GM21423 (cell line): Measurements from ENCODE around the gene CNTD1.
"Not testable (repeated sequence)": the region's sequence is repeated elsewhere in the genome, so short reads cannot be mapped to it uniquely, and the experiment has no call there.

ENCODE experiments used
- ATAC-seq: cut with Tn5 transposase; IDR thresholded peaks from one replicate; pipeline ENCODE4 v1.9.1; 2021; ENCODE audit warnings: mild to moderate bottlenecking, moderate library complexity; ENCODE audit not compliant: unreplicated experiment

The CNTD1 gene, protein sequence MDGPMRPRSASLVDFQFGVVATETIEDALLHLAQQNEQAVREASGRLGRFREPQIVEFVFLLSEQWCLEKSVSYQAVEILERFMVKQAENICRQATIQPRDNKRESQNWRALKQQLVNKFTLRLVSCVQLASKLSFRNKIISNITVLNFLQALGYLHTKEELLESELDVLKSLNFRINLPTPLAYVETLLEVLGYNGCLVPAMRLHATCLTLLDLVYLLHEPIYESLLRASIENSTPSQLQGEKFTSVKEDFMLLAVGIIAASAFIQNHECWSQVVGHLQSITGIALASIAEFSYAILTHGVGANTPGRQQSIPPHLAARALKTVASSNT

DNA sequence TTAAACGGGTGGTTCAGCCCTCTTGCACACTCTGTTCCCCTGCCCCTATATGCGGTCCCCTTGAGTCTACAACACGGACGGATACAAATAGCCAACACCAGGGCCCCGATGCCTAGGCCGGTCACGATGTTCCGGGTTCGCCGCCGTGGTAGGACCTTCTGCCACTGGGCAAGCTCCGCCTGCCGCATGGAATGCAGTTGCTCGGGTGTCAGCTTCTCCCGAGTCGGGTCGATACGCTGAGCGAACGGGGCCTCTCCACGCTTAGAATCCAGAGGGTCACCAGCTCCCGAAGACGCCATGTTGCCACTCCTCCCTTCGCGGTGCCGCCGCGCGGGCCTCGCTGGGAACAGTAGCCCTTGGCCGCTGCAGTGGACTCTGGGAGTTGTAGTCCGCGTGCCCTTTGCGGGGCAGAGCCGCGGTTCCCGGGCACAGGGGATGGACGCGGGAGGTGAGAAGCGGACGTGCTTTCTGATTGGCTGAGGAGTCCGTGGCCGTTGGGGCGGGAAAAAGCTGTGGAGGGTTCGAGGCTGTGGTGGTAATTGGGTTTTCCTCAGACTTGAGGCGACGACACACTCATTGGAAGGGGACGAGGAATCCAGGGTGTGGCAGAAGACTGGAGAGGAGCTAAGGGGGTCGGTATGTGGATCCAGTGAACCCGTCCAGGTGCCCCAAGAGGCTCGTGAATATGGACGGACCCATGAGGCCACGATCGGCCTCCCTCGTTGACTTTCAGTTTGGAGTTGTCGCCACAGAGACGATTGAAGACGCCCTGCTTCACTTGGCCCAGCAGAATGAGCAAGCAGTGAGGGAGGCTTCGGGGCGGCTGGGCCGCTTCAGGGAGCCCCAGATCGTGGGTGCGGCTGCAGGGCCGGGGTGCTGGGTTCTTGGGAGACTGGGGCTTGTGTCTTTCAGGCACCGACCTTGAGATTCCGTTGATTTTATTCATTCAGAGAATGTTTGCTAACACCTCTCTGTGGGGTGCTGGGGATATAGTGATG is at the start of gene CNTD1, which contains the start of gene COA3:
Gene CNTD1, plus strand, starts transcription at position 479 of the 998 bp plus-strand sequence. Its CDS starts 207 bp downstream, at position 686.
Gene COA3, minus strand, starts transcription at position 322 of the 998 bp plus-strand sequence. Its CDS starts 23 bp downstream, at position 299.
- no peak for ATAC-seq

DNA sequence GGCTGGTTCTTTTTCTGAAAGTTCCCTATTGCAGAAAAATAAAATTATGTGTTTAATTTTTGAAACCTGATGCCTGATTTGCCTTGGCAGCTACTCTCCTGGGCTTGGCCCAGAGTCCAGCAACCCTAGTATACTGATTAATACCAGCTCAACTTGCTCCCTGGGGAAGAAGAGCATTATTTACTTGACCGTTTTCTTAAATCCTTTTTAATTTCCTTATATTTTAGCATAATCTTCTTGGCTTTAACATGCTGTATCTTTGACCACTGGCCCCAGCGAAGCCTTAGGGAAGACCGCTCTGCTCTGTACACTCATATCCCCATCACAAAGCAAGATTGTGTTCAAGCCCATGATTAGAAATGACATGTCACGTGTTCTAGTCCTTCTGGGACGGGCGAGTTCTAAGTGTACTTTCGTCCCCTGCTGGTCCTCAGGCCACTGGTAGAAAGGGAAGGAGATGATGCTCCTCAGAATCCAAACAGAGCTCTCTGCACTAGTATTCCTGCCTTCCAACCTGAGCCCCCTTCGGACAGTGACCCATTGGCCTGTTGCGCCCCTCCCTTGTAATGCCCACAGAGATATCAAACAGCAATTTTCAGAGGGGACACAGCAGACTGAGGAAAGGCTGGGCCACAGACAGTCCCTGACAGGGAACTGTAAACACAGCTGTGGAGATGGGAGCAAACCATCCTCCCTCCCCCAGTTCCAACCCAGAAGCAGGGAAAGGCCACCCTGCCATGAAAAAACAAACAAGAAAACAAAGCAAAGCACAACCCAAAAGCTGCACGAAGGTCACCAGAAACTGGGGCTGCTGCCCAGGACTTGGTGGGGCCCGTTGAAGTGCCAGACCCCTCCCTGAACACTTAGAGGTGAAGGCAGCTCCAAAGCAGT is 49.5 kb upstream of the CNTD1 start:
- no peak for ATAC-seq

DNA sequence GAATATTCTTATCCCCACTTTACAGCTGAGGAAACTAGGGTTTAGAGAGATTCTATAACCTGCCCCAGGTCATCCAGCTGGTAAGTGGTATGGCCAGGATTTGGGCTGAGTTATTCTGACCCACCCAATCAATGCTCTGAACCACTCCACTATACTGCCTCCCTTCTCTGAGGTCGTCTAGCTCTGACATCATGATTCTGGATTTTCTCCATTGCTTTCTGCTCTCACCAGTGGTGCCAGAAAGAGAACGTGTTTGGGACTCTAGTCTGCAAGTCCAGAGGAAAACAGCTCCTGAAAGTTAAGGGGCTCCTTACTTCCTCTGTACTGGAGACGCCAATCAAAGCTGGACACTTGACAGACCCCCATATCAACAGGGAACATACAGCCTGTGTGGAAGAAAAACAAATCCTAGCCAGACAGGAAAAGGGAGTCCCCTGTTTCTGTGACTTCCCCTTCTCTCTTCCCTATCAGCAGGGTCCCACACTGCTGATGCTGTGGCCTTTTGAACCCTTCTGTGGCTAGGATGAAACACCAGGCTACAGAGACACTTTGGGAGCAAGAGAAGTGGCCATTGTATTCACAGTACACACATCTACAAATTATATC is 47.8 kb upstream of the CNTD1 start:
- no peak for ATAC-seq

DNA sequence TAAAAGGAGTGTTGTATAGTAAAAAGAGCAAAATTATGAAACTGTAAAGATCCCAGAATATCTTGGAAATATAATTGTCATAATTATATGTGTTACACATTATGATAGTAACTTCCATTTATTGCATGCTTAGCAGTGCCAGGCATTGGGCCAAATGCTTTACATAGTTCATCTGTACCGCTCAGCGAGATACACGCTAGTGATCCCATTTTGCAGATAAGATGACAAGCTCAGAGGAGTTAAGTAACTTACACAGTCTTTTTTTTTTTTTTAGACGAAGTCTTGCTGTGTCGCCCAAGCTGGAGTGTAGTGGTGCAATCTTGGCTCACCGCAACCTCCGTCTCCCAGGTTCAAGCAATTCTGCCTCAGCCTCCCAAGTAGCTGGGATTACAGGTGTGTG is 47.0 kb upstream of the CNTD1 start:
- ATAC-seq = no peak

DNA sequence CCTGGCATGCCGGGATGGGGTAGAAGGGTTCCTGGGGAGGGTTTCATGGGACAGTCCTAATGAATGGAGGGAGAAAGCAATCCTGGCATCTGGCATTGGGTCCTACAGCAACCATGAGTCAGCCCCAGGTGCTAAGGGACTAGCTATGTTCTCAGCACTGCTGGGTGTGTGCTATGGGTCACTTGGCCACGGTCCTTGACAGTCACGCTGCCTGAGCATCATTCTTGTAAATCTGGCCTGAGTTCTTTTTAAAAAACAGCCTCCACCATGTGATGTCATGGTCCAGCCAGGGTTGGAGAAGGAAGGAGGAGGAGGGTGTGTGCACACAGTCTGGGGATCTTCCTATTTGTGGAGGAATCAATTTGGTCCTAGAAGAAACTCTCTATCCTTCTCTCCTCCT is 43.9 kb upstream of the CNTD1 start:
- ATAC-seq = no peak

DNA sequence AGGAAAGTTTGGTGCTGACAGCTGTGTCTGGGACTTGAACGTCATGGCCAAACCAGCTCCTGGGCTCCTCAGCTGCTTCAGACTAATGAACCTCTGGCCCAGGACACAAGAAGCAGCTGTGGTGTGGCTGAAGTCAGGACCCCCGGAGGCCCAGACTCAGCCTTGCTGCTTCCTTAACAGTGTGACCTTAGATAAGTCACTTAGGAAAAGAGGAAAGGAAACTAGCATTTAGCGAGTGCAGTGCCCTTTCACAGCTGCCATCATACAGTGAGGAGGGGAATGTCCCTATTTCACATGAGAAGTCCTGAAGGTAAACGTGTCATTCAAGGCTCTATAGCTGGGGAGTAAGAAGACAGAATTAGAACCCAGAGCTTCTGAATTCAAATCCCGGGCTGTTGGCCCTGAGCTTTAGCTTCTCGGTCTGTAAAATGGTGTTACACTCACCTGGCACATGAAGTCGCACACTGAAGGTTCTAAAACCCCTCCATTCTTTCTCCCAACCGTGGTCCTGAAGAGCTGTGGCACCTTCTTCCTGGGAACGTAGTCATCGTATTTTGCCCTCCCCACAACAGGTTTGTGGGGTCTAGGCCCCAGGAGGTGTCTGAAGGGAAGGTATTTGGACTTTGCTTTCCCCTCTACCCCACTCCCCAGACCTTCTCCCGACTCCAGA is 38.5 kb upstream of the CNTD1 start:
- ATAC-seq = no peak

DNA sequence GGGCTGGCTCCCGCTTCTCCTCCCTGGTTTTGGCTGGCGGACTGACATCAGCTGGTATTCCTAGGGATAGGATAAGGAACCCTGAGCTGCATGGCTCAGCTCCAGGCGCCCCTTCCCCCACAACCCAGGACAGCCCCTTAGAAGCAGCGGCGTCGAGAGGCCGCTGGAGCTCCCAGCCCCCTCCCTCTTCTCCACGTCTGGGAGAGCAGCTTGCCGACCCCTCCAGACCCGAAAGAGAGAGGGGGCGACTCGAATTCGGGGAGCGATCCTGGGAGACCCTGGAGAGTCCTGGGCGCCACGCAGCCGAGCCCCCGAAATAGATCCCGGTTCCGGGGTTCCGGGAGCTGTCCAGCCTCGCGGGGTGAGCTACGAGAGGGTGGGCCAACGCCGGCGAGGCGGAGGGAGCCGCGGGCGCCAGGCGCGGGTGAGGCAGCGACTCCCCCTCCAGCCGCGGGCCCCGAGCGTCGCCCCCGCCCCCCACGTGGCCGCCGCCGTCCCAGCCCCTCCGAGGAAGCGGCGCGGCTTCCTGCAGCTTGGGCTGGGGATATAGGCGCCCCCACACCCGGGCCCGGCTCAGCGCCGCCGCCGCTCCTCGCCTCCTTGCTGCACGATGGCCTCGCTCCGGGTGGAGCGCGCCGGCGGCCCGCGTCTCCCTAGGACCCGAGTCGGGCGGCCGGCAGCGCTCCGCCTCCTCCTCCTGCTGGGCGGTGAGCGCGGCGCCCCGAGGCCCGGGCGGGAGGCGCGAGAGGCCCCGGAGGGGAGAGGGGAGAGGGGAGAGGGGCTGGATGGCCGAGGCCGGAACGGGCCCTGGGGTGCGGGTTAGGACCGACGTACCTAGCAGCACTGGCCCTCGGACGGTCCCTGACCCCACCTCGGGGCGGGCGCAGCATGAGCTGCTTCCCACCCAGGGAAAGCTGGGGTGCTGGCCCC is 37.7 kb upstream of the CNTD1 start, which contains the start of gene RAMP2:
Gene RAMP2, plus strand, starts transcription at position 576 of the 930 bp plus-strand sequence. Its CDS starts 35 bp downstream, at position 611.
- no peak for ATAC-seq

DNA sequence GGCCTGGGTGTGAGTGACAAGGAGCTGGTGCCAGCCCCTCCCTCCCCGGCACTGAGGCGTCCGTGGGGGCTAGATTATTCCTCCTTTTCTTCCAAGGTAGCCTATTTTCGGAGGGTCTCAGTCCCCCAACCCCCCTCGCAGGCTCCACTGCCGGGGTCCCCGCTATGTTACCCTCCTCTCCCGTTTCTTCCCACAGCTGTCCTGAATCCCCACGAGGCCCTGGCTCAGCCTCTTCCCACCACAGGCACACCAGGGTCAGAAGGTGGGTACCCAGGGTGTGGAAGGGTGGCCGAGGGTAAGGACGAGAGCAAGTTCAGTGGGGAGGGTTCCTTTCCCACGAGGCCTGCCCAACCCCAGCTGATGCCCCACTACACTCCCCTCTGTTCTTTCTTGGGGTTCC is 37.0 kb upstream of the CNTD1 start:
- no peak for ATAC-seq

DNA sequence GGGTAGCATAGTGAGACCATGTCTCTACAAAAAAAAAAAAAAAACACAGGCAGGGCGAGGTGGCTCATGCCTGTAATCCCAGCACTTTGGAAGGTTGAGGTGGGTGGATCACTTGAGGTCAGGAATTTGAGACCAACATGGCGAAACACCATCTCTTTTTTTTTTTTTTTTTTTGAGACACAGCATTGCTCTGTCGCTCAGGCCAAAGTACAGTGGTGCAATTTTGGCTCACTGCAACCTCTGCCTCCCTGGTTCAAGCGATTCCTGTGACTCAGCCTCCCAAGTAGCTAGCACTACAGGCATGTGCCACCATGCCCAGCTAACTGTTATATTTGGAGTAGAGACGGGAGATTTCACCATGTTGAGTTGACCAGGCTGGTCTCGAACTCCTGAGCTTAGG is 32.5 kb upstream of the CNTD1 start:
- ATAC-seq = no peak

DNA sequence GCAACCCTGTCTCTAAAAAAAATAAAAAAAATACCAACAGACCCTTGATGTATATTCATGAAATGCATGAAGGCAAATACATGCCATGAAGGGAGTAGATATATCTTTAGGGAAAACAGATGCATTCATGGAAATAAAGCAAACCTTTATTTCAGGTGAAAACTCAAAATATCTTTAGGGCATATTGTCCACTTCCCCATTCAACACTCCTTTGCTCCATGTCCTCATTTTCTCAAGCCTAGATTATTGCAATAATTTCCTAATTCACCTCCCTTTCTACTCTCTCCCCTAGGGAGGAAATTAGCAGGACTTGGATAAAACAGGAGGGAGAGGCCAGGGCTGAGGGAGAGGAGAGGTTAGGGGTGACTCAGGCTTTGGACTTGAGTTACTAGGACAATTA is 31.1 kb upstream of the CNTD1 start:
- ATAC-seq = no peak

DNA sequence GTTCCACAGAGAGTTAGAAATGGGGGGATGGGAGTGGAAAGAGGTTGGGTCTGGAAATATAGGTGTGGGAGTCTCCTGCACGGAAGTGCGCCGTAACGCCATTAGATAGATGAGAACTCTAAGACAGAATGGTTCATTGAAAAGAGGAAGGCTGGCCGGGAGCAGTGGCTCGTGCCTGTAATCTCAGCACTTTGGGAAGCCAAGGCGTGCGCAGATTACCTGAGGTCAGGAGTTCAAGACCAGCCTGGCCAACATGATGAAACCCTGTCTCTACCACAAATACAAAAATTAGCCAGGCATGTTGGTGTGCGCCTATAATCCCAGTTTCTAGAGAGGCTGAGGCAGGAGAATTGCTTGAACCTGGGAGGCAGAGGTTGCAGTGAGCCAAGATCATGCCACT is 30.7 kb upstream of the CNTD1 start:
- ATAC-seq = not testable (repeated sequence)

DNA sequence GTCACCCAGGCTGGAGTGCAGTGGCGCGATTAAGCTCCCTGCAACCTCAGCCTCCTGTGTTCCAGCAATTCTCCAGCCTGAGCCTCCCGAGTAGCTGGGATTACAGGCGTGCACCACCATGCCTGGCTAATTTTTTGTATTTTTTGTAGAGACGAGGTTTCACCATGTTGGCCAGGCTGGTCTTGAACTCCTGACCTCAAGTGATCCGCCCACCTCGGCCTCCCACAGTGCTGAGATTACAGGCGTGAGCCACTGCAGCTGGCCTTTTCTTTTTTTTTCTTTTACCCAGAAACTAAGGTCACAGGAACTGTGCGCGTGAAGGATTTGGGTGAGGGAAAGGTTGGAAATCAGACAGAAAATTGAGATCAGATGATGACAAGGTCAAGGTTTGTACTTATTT is 28.7 kb upstream of the CNTD1 start:
- ATAC-seq = not testable (repeated sequence)

DNA sequence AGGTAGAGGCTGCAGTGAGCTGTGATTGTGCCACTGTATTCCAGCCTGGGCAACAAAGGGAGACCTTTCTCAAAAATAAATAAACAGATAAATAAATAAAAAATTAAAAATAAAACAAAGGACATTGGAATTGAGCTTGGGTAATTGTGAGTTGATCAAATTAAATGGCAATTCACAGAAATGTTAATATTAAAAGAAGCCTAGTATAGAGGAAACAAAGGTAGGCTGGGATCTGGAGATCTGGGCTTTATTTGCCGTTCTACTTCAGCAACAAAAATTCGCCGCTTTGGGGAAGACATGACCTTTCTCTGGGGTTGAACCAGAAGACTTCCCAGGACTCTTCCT is 25.7 kb upstream of the CNTD1 start:
- no peak for ATAC-seq

DNA sequence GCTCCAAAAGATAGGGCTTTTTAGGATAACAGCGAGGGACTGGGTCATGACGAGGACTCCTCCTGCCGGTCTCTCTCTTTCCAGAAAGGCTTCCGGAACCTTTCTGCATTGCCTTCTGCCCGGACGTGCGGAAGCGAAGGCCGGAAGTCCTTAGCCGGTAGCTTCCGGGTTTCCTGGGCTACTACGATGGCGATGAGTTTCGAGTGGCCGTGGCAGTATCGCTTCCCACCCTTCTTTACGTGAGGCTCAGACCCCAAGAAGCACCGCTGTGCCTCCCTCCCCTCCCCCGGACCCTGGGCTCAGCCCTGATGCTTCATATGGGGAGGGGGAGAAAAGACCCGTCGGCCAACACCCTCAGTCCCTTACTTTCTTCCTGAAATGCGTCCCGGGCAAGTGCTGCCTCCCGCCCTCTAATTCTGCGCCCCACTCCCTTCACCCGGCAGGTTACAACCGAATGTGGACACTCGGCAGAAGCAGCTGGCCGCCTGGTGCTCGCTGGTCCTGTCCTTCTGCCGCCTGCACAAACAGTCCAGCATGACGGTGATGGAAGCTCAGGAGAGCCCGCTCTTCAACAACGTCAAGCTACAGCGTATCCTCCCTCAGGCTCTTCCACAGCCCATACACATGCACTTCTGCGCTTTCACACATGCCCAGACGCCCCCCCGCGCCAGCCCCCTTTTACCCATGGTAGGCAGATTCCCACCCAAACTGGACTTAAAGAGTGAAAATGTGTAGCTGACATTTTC is 25.2 kb upstream of the CNTD1 start, which contains the start of gene VPS25:
Gene VPS25, plus strand, starts transcription at position 160 of the 746 bp plus-strand sequence. Its CDS starts 27 bp downstream, at position 187.
- peak; percentile 67 for ATAC-seq

DNA sequence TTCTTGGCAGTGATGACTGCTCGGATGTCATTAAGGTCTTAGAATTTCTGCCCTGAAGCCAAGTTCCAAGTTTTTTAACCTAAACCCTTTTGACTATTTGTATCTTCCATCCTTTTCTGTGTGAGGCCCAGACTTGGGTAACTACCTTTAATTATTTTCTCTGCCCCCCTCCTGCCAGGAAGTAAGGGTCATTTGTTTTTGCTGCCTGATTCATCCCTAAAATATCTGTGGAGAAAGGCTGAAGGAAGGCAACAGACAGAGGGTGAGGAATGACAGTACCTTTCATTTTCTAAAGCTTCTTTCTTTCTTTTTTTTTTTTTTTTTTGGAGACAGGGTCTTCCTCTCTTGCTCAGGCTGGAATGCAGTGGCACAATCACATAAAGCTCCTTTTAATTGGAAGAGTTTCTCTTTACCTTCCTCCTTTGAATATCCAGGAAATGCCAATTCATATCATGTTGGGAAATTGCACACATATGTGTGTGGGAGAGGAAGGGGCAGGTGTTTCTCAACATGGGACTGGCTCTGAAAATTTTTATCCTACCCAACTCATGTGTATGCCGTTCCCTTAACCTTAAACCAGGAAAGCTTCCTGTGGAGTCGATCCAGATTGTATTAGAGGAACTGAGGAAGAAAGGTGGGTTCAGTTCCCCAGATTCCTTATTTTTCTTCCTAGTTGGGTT is 24.5 kb upstream of the CNTD1 start:
- no peak for ATAC-seq

DNA sequence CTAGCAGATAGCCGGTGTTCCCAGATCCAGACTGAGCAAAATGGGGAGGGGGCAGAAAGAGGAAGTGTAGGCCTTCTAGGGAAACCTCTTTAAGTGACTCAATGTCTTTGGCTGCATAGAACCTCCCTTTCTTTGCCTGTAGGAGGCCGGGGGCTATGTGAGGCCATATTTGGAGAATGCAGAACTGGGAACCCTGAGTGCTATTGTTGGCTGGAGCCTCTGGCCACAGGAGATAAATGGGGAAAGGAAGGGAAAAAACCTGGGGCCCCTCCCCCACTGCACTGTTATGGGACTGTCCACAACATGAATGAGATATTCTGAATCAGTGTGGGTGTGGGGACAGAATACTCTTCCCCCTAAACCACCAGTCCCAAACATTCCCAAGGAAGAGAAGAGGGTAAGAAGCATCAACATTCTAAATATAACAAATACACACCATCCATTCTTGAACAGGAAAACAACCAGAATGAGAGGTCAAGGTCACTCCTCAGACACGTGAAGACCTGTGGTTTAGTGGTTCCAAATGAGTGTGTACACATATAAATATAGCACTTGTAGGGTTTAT is 23.0 kb upstream of the CNTD1 start:
- no peak for ATAC-seq

DNA sequence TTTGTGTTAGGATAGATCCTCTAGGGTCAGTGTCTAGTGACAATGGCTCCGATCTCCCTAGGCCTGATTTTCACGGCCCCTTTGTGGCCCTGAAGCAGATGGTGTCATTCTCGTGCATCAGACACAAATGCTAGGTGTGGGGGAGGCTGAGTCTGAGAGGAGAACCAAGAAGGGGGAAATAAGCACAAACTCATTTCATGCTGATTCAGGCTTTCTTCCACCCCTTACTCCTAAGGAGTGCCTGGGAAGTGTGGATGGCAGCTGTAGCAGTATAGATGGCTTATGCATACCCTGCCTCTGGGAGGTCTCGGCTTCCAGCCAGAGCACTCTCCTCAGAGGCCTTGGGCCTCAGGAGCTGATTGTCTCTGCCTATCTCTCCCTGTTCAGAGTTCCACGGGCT is 20.1 kb upstream of the CNTD1 start:
- no peak for ATAC-seq
